ENCODE measurements around the gene USF1. TPM values are rescaled to one million over a fixed set of nuclear protein-coding genes. Genes with fewer than 3 reads are reported as not detected.

Gene USF1
- total RNA-seq = 10 to 100 TPM; 40.1 to 81.4 (median 74.9) TPM

GRCh38 chr1:161045736-161046604 is at the start of gene USF1:
TSS of gene USF1 (minus strand) at chr1:161045977. CDS start at chr1:161043275, 2,702 bp downstream.
- TF ChIP-seq CTCF (IDR thresholded peaks at IDR 0.05; ENCODE audit: low read depth) = no peak

- no peak for TF ChIP-seq CTCF (IDR thresholded peaks at IDR 0.05; ENCODE audit: low read depth)
Measured at GRCh38 chr1:161095230-161095629, 49.5 kb upstream of the USF1 start.

- TF ChIP-seq CTCF (IDR thresholded peaks at IDR 0.05; ENCODE audit: low read depth) = no peak
Measured at GRCh38 chr1:161094481-161094880, 48.7 kb upstream of the USF1 start.

GRCh38 chr1:161092621-161093028 is 46.8 kb upstream of the USF1 start:
- no peak for TF ChIP-seq CTCF (IDR thresholded peaks at IDR 0.05; ENCODE audit: low read depth)

- TF ChIP-seq CTCF (IDR thresholded peaks at IDR 0.05; ENCODE audit: low read depth) = no peak
Measured at GRCh38 chr1:161091796-161092507, 46.2 kb upstream of the USF1 start.

GRCh38 chr1:161091093-161091492 is 45.3 kb upstream of the USF1 start:
- no peak for TF ChIP-seq CTCF (IDR thresholded peaks at IDR 0.05; ENCODE audit: low read depth)

- TF ChIP-seq CTCF (IDR thresholded peaks at IDR 0.05; ENCODE audit: low read depth) = no peak
Measured at GRCh38 chr1:161090617-161091016, 44.8 kb upstream of the USF1 start.
